Measurements from ENCODE around the gene COG1.
A peak's percentile ranks its signal among the peaks of the same experiment; 100 is the strongest.

COG1 gene

DNA sequence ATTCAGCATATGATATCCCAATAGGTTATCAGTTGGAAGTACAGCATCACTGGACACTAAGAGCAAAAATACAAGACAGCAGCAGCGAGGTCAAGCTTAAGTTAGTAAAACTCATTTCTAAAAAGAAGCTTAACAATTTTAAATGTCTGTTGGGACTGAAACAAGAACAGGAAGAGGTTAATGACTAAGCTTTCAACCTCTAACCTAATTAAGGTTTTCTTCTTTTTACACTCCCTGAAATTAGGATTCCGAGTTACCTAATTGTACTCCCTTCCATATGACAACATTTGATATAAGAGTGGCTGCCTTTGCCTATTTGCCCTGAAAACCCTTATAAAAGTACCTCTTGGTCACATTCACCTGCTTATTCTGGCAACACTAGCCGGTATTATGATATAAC, 34.5 kb downstream of the COG1 start:
- DNase-seq (ENCODE audit: low read depth in 2 of 2) = no peak

GRCh38 chr17:73227944-73228343, 35.1 kb downstream of the COG1 start:
- DNase-seq (ENCODE audit: low read depth in 2 of 2) = no peak

DNA sequence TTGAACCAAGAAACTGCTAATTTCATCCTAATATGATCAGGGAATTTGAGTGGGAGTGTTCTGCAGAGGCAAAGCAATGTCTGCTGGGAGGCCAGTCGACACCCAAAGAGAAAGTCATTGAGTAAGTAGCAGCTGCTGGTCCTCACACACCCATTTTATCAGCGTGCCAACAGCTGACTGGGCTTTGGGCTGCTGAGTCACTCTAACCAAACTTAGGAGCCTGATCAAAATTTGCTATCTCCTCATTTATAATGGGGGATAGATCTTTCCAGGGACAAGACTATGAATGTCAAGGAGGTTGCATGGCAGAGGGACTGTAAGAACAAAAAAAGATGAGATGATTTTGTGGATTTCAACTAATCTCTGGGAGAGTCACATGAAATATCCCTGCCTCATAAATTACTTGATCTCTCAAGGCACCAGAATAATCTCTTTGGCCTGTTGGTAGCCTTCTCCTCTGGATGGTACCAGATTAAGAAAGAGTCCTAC, 35.9 kb downstream of the COG1 start:
- DNase-seq (ENCODE audit: low read depth in 2 of 2) = no peak

GRCh38 chr17:73230088-73230487, 37.2 kb downstream of the COG1 start:
- no peak for DNase-seq (ENCODE audit: low read depth in 2 of 2)

GRCh38 chr17:73231395-73231794, 38.5 kb downstream of the COG1 start:
- no peak for DNase-seq (ENCODE audit: low read depth in 2 of 2)

- peak; percentile 94 to 96 for DNase-seq (ENCODE audit: low read depth in 2 of 2)
Measured at GRCh38 chr17:73231841-73232586, 39.2 kb downstream of the COG1 start.

- peak in 1 of 2 experiments; percentile 12 for DNase-seq (ENCODE audit: low read depth in 2 of 2)
Measured at GRCh38 chr17:73232587-73233373, 39.9 kb downstream of the COG1 start.

DNA sequence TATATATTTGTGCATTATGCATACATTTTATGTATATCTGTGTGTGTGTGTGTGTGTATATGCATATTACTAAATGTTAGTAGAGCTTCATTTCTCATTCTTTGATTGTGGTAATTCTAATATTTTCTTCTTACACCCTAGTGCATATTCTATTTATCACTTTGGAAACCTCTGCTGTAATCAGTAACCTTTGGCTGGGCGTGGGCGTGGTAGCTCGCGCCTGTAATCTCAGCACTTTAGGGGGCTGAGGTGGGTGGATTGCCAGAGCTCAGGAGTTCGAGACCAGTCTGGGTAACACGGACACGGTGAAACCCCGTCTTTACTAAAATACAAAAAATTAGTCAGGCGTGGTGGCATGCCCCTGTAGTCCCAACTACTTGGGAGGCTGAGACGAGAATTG, 41.9 kb downstream of the COG1 start:
- no peak for DNase-seq (ENCODE audit: low read depth in 2 of 2)

- no peak for DNase-seq (ENCODE audit: low read depth in 2 of 2)
Measured at GRCh38 chr17:73237714-73238113, 44.9 kb downstream of the COG1 start.

DNA sequence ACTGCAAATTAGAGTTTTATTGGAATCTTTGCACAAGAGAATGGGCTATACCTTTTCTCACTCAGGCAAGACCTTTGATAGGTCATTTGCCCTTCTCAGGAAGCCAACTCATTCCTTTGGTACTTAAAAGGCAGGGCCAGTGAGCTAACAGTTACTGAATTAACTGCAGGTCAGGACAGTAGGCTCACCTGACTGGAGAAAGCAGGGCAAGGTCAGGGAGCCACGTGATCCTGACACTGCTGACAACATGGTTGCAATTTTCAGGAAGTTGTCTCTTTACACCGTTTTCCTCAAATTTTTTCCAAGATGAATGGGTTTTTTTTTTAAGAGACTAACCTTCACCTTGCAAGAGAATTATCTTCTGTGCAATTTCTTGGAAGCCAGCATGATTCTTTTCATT, 47.7 kb downstream of the COG1 start:
- DNase-seq (ENCODE audit: low read depth in 2 of 2) = no peak

DNA sequence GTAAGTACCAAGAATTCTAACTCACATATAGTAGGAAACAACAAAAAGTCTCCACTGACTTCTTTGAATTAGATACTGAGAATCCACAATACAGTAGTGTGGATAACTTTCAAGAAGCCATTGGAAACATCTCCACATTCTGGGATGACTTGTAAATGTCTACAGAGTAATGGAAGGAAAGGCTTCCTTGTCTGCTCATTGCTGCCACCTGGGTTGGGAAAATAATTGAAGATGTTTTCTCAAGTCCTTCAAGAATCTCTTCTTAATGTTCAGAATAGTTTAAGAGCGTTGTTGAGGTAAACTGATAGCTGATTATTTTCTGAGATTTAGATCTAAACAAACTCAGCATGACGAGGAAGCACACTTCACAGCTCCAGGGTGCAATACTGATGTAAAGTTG, 54.9 kb downstream of the COG1 start:
- no peak for DNase-seq (ENCODE audit: low read depth in 2 of 2)

DNA sequence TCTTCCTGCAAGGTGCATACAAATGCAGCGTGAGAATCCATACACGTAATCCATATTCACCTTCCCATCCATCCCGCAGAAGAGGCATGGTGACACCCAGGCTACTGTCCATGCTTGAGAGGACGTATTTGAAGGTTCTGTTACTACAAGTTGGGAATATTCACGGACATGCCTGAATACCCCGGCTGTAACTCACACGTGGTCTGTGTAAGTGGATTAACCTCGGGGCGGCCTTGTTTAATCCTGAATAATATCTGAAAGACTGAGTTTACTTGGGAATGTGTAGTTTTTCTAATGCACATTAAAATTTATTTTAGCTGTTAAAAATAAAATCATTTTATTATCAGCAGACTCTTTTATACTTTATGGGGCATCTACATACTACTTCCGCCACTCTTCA, 55.7 kb downstream of the COG1 start:
- no peak for DNase-seq (ENCODE audit: low read depth in 2 of 2)

- DNase-seq (ENCODE audit: low read depth in 2 of 2) = no peak
Measured at GRCh38 chr17:73249700-73250099, 56.8 kb downstream of the COG1 start.

GRCh38 chr17:73250851-73251640, 58.2 kb downstream of the COG1 start:
- no peak for DNase-seq (ENCODE audit: low read depth in 2 of 2)

- no peak for DNase-seq (ENCODE audit: low read depth in 2 of 2)
Measured at GRCh38 chr17:73251871-73252270, 59.0 kb downstream of the COG1 start.

- DNase-seq (ENCODE audit: low read depth in 2 of 2) = peak in 1 of 2 experiments; percentile 35
Measured at GRCh38 chr17:73255671-73256181, 62.9 kb downstream of the COG1 start.

GRCh38 chr17:73256220-73256619, 63.4 kb downstream of the COG1 start:
- no peak for DNase-seq (ENCODE audit: low read depth in 2 of 2)

- no peak for DNase-seq (ENCODE audit: low read depth in 2 of 2)
Measured at GRCh38 chr17:73257516-73257915, 64.7 kb downstream of the COG1 start.

Measured in stimulated activated CD4-positive, alpha-beta T cell treated with anti-CD3 and anti-CD28 coated beads, Interleukin-12 subunit alpha, Interleukin-12 subunit beta, amount 100 ng/mL, for 24 hours (primary cell).